ENCODE data around the gene ADAT1.

DNA sequence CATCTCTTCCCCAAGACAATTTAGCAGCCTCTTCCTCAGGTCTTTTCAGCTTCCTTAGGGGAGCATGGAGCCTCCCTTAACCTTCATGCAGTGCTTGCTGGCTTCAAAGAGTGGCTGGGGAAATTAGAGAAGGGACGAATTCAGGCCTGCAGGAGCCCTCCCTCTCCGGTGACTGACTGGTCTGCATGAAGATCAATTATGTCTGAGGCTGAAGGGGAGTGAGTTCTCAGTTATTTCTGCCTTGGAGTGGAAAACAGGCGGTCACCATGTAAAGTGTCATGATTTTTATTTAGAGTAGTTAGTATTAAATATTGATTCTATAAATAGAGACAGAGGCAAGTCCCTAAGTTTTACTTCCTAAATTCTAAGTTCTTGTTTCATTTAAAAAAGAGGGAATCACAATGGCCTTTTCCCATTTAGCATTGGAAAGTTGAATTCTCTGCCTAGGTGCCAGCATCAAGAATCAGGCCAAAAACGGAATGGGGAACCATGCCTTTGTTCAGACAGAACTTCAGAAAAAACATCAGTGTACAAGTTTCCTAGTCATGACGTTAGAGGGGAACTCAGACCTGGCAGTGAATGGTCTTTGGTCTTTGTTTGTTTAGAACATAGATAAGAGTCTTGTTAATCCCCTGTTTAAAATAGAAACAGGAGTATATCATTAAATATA is 52.5 kb downstream of the ADAT1 start:
- TF ChIP-seq ARNT (IDR thresholded peaks at IDR 0.05), result no peak
- TF ChIP-seq SP1 (IDR thresholded peaks at IDR 0.05), result no peak
- no peak for TF ChIP-seq NFRKB (IDR thresholded peaks at IDR 0.05)
- TF ChIP-seq, protein P1, sequence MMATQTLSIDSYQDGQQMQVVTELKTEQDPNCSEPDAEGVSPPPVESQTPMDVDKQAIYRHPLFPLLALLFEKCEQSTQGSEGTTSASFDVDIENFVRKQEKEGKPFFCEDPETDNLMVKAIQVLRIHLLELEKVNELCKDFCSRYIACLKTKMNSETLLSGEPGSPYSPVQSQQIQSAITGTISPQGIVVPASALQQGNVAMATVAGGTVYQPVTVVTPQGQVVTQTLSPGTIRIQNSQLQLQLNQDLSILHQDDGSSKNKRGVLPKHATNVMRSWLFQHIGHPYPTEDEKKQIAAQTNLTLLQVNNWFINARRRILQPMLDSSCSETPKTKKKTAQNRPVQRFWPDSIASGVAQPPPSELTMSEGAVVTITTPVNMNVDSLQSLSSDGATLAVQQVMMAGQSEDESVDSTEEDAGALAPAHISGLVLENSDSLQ (IDR thresholded peaks at IDR 0.05), result no peak

All from HEK293T (cell line).